Gastrocnemius medialis (tissue), 4 donors: ENCODE measurements around the gene RETREG3.
A peak's percentile ranks its signal among the peaks of the same experiment; 100 is the strongest.

Experiments used
- CTCF ChIP-seq, 5 experiments: fragments of 450-650 bp in 3 of 5; fragments of 200-600 bp in 2 of 5; sonication (generic) in 2 of 5; IDR thresholded peaks in 4 of 5; conservative IDR thresholded peaks in 1 of 5; 1 replicate in 4 of 5; 2 replicates in 1 of 5; pipeline ENCODE4 v1.5.1; 2016 to 2019; ENCODE audit warnings: antibody characterized with exemption in 5 of 5, mild to moderate bottlenecking in 3 of 5, moderate library complexity in 3 of 5
- POLR2A ChIP-seq, 2 donors: fragments of 450-650 bp; IDR thresholded peaks; one replicate each; pipeline ENCODE4 v1.6.1; 2017; ENCODE audit warnings: antibody characterized with exemption in 2 of 2, mild to moderate bottlenecking in 2 of 2, moderate library complexity in 2 of 2

- peak; percentile 52 to 73 (median 67) for TF ChIP-seq CTCF (IDR thresholded peaks at IDR 0.05 in 4 of 5, conservative IDR thresholded peaks at IDR 0.05 in 1 of 5)
- peak; percentile 49 to 54 for TF ChIP-seq POLR2A (IDR thresholded peaks at IDR 0.05)
Observed at GRCh38 chr17:42531455-42532354, 77.5 kb downstream of the RETREG3 start.
